Glutamatergic neuron (in vitro differentiated cells): ENCODE data around the gene CLEC7A. TPM values are rescaled to one million over a fixed set of nuclear protein-coding genes. Genes with fewer than 3 reads are reported as not detected.

Source experiments
- DNase-seq: peaks from one replicate; pipeline ENCODE4 v3.0.0; 2022
- H3K27ac Mint-ChIP-seq: one replicate; pipeline ENCODE4 v1.8.0; 2020; ENCODE audit warnings: mild to moderate bottlenecking, mixed read lengths, inconsistent platforms; ENCODE audit not compliant: unreplicated experiment
- H3K27me3 Mint-ChIP-seq: one replicate; pipeline ENCODE4 v1.8.0; 2020; ENCODE audit warnings: mild to moderate bottlenecking, moderate library complexity, mixed read lengths, inconsistent platforms; ENCODE audit not compliant: unreplicated experiment
- H3K36me3 Mint-ChIP-seq: one replicate; pipeline ENCODE4 v1.8.0; 2020; ENCODE audit warnings: mild to moderate bottlenecking, mixed read lengths, inconsistent platforms; ENCODE audit not compliant: unreplicated experiment
- H3K4me1 Mint-ChIP-seq: one replicate; pipeline ENCODE4 v1.8.0; 2020; ENCODE audit warnings: mild to moderate bottlenecking, low read depth, mixed read lengths, inconsistent platforms; ENCODE audit not compliant: unreplicated experiment
- H3K4me3 Mint-ChIP-seq: one replicate; pipeline ENCODE4 v1.8.0; 2020; ENCODE audit warnings: mild to moderate bottlenecking, mixed read lengths, inconsistent platforms; ENCODE audit not compliant: unreplicated experiment
- H3K9me3 Mint-ChIP-seq: one replicate; pipeline ENCODE4 v1.8.0; 2020; ENCODE audit warnings: mild to moderate bottlenecking, moderate library complexity, mixed read lengths, inconsistent platforms; ENCODE audit not compliant: unreplicated experiment
- CTCF ChIP-seq: fragments of 200-600 bp; sonication (generic); IDR thresholded peaks from one replicate; pipeline ENCODE4 v1.5.0; 2021; ENCODE audit not compliant: partially characterized antibody, unreplicated experiment
- total RNA-seq: library from RNA; stranded (reverse); fragmentation: NEBNext Ultra II Directional; extraction: Animal tissue kit (Norgen Biotek cat#: 25700); gene quantifications from one replicate; pipeline ENCODE4 v1.2.1, GENCODE V29; 2021; ENCODE audit not compliant: unreplicated experiment

The CLEC7A gene
- total RNA-seq, 1 donor from 2014 or later, result not detected

- no peak for DNase-seq
- no peaks in the 10 kb centered on the region for H3K36me3 Mint-ChIP-seq
- TF ChIP-seq CTCF, result no peak
- no peaks in the 10 kb centered on the region for H3K27me3 Mint-ChIP-seq
- H3K27ac Mint-ChIP-seq, result no peak overlapping the region
- no peaks in the 10 kb centered on the region for H3K4me1 Mint-ChIP-seq
- H3K9me3 Mint-ChIP-seq, result no peaks in the 10 kb centered on the region
- H3K4me3 Mint-ChIP-seq, result no peak overlapping the region
These were observed 10.9 kb downstream of the CLEC7A start for GRCh38 chr12:10119066-10119465.

- H3K27me3 Mint-ChIP-seq, result no peaks in the 10 kb centered on the region
- H3K9me3 Mint-ChIP-seq, result peaks cover 4% of the 10 kb centered on the region
- no peaks in the 10 kb centered on the region for H3K4me1 Mint-ChIP-seq
- no peak for TF ChIP-seq CTCF
- no peak overlapping the region for H3K4me3 Mint-ChIP-seq
- H3K36me3 Mint-ChIP-seq, result peaks cover 1% of the 10 kb centered on the region
- DNase-seq, result no peak
- H3K27ac Mint-ChIP-seq, result no peak overlapping the region
These were observed 14.1 kb downstream of the CLEC7A start for GRCh38 chr12:10115890-10116289.

GRCh38 chr12:10115311-10115710 is 14.7 kb downstream of the CLEC7A start:
- H3K4me1 Mint-ChIP-seq, result no peaks in the 10 kb centered on the region

GRCh38 chr12:10113920-10114319 is 16.1 kb downstream of the CLEC7A start:
- no peak for TF ChIP-seq CTCF
- Mint-ChIP-seq H3K4me3 (no peak overlapping the region), H3K4me1 (no peaks in the 10 kb centered on the region), H3K36me3 (peaks cover 4% of the 10 kb centered on the region), H3K27ac (no peak overlapping the region), H3K27me3 (no peaks in the 10 kb centered on the region), H3K9me3 (peaks cover 4% of the 10 kb centered on the region)
- no peak for DNase-seq

More at GRCh38 chr12:10115311-10115710, 14.7 kb downstream of the CLEC7A start:
- Mint-ChIP-seq H3K27me3 (no peaks in the 10 kb centered on the region), H3K4me3 (no peak overlapping the region), H3K27ac (no peak overlapping the region), H3K36me3 (peaks cover 4% of the 10 kb centered on the region), H3K9me3 (peaks cover 4% of the 10 kb centered on the region)
- DNase-seq, result no peak
- TF ChIP-seq CTCF, result no peak

GRCh38 chr12:10113075-10113474 is 16.9 kb downstream of the CLEC7A start:
- no peak overlapping the region for H3K4me3 Mint-ChIP-seq

More at GRCh38 chr12:10113075-10113474, 16.9 kb downstream of the CLEC7A start:
- Mint-ChIP-seq H3K4me1 (no peaks in the 10 kb centered on the region), H3K9me3 (peaks cover 4% of the 10 kb centered on the region), H3K27ac (no peak overlapping the region), H3K27me3 (no peaks in the 10 kb centered on the region), H3K36me3 (peaks cover 4% of the 10 kb centered on the region)
- TF ChIP-seq CTCF, result no peak
- no peak for DNase-seq
